Measurements from ENCODE around the gene GRIFIN.

Gene GRIFIN

GRCh38 chr7:2488272-2488645 lies 12.1 kb upstream of the GRIFIN start:
- H3K27me3 Mint-ChIP-seq (ENCODE audit: low read depth), result peaks cover 7% of the 10 kb centered on the region
- peaks cover 34% of the 10 kb centered on the region for H3K4me1 Mint-ChIP-seq
- H3K36me3 Mint-ChIP-seq (ENCODE audit: low read depth), result no peaks in the 10 kb centered on the region
- no peak overlapping the region for H3K4me3 Mint-ChIP-seq
- peak overlapping the region; percentile 62 to 81 (median 76) for H3K27ac Mint-ChIP-seq
- H3K9me3 Mint-ChIP-seq, result no peaks in the 10 kb centered on the region
- TF ChIP-seq CTCF (IDR thresholded peaks at IDR 0.05; ENCODE audit: unreplicated experiment in 3 of 3), result no peak

GRCh38 chr7:2487586-2488271 lies 11.5 kb upstream of the GRIFIN start:
- Mint-ChIP-seq H3K36me3 (ENCODE audit: low read depth) (no peaks in the 10 kb centered on the region), H3K27me3 (ENCODE audit: low read depth) (peaks cover 7% of the 10 kb centered on the region)
- no peak for TF ChIP-seq CTCF (IDR thresholded peaks at IDR 0.05; ENCODE audit: unreplicated experiment in 3 of 3)

GRCh38 chr7:2484868-2485267 lies 8.7 kb upstream of the GRIFIN start:
- Mint-ChIP-seq H3K9me3 (no peaks in the 10 kb centered on the region), H3K27me3 (ENCODE audit: low read depth) (peaks cover 3% of the 10 kb centered on the region), H3K4me1 (peaks cover 38% of the 10 kb centered on the region), H3K4me3 (no peak overlapping the region), H3K27ac (peak overlapping the region in 2 of 3 experiments; percentile 19 to 46), H3K36me3 (ENCODE audit: low read depth) (no peaks in the 10 kb centered on the region)
- TF ChIP-seq CTCF (IDR thresholded peaks at IDR 0.05; ENCODE audit: unreplicated experiment in 3 of 3), result no peak

More at GRCh38 chr7:2487586-2488271, 11.5 kb upstream of the GRIFIN start:
- Mint-ChIP-seq H3K4me1 (peaks cover 29% of the 10 kb centered on the region), H3K4me3 (peak overlapping the region in 1 of 3 experiments; percentile 32), H3K9me3 (no peaks in the 10 kb centered on the region), H3K27ac (peak overlapping the region; percentile 62 to 76 (median 76))

- Mint-ChIP-seq H3K27me3 (ENCODE audit: low read depth) (peaks cover 3% of the 10 kb centered on the region), H3K27ac (no peak overlapping the region), H3K36me3 (ENCODE audit: low read depth) (no peaks in the 10 kb centered on the region), H3K4me1 (peaks cover 30% of the 10 kb centered on the region), H3K4me3 (no peak overlapping the region), H3K9me3 (no peaks in the 10 kb centered on the region)
- no peak for TF ChIP-seq CTCF (IDR thresholded peaks at IDR 0.05; ENCODE audit: unreplicated experiment in 3 of 3)
These were observed 7.3 kb upstream of the GRIFIN start for GRCh38 chr7:2483494-2483893.

- TF ChIP-seq CTCF (IDR thresholded peaks at IDR 0.05; ENCODE audit: unreplicated experiment in 3 of 3), result no peak
- Mint-ChIP-seq H3K4me1 (peaks cover 27% of the 10 kb centered on the region), H3K4me3 (no peak overlapping the region), H3K27me3 (ENCODE audit: low read depth) (peaks cover 3% of the 10 kb centered on the region), H3K9me3 (no peaks in the 10 kb centered on the region), H3K27ac (no peak overlapping the region), H3K36me3 (ENCODE audit: low read depth) (no peaks in the 10 kb centered on the region)
These were observed 6.7 kb upstream of the GRIFIN start for GRCh38 chr7:2482725-2483451.
